IMR-90 (cell line): Measurements from ENCODE around the gene TBC1D22B. TPM values are rescaled to one million over a fixed set of nuclear protein-coding genes. Genes with fewer than 3 reads are reported as not detected.

Experiments
- ATAC-seq: fragments of 200-7000 bp; cut with Tn5 transposase; 2 replicates; pipeline ENCODE4 v1.9.1; 2020; ENCODE audit warnings: low read depth, mild to moderate bottlenecking, moderate library complexity
- BruUV-seq: library from RNA; stranded (reverse); fragments of 400-500 nt; replicated peaks from 2 replicates; lab custom pipeline; 2021; lab: Mats Ljungman, UMichigan
- CTCF ChIA-PET: fragments of 300-600 bp; formaldehyde crosslinking; extraction: SDS; loops from one replicate; lab custom pipeline; 2021; ENCODE audit warnings: antibody characterized with exemption; lab: Yijun Ruan, JAX
- POLR2A ChIA-PET: fragments of 300-600 bp; sonication (Branson Sonifier 250); formaldehyde crosslinking; loops from one replicate; lab custom pipeline; 2022; ENCODE audit warnings: antibody characterized with exemption; ENCODE audit not compliant: unreplicated experiment; lab: Charles Lee
- DNase-seq: peaks from one replicate; pipeline ENCODE4 v3.0.0; 2013
- H2AFZ ChIP-seq: replicated peaks from 2 replicates; pipeline ENCODE3; 2013; ENCODE audit warnings: low read length, mild to moderate bottlenecking; ENCODE audit not compliant: poor library complexity
- H2AK5ac ChIP-seq: 2 replicates; pipeline ENCODE4 v1.6.1; 2013; ENCODE audit warnings: low read depth, low read length, inconsistent platforms
- H2AK9ac ChIP-seq: replicated peaks from 2 replicates; pipeline ENCODE3; 2013; ENCODE audit warnings: mild to moderate bottlenecking, low read depth, low read length, moderate library complexity; ENCODE audit not compliant: poor library complexity
- H2BK120ac ChIP-seq: 2 replicates; pipeline ENCODE4 v1.6.1; 2013; ENCODE audit warnings: low read depth, low read length, inconsistent platforms
- H2BK15ac ChIP-seq: 3 replicates; pipeline ENCODE4 v1.6.1; 2013; ENCODE audit warnings: low read depth, low read length, inconsistent platforms
- H2BK20ac ChIP-seq: 2 replicates; pipeline ENCODE4 v1.6.1; 2013; ENCODE audit warnings: low read depth, mild to moderate bottlenecking, inconsistent platforms, low read length, moderate library complexity
- H2BK5ac ChIP-seq: 2 replicates; pipeline ENCODE4 v1.6.1; 2013; ENCODE audit warnings: mild to moderate bottlenecking, low read depth, low read length, inconsistent platforms; ENCODE audit not compliant: poor library complexity, severe bottlenecking
- H3K14ac ChIP-seq: replicated peaks from 2 replicates; pipeline ENCODE4 v1.6.1; 2013; ENCODE audit warnings: low read depth, low read length, inconsistent platforms
- H3K18ac ChIP-seq: 2 replicates; pipeline ENCODE4 v1.6.1; 2013; ENCODE audit warnings: low read depth, low read length, control low read depth
- H3K23ac ChIP-seq: 2 replicates; pipeline ENCODE4 v1.6.1; 2013; ENCODE audit warnings: low read depth, low read length, inconsistent platforms
- H3K27ac ChIP-seq: 2 replicates; pipeline ENCODE4 v1.5.1; 2013; ENCODE audit warnings: mild to moderate bottlenecking, control low read depth, low read length; ENCODE audit not compliant: insufficient read depth
- H3K27me3 ChIP-seq: 2 replicates; pipeline ENCODE4 v1.6.1; 2013; ENCODE audit warnings: low read length; ENCODE audit not compliant: control insufficient read depth, insufficient read depth
- H3K36me3 ChIP-seq: 2 replicates; pipeline ENCODE4 v1.6.1; 2013; ENCODE audit warnings: low read length, mixed read lengths; ENCODE audit not compliant: control insufficient read depth, insufficient read depth
- H3K4ac ChIP-seq: 2 replicates; pipeline ENCODE4 v1.6.1; 2013; ENCODE audit warnings: low read depth, low read length, inconsistent platforms
- H3K4me1 ChIP-seq: 2 replicates; pipeline ENCODE4 v1.6.1; 2013; ENCODE audit warnings: low read length, mixed read lengths; ENCODE audit not compliant: control insufficient read depth, insufficient read depth
- H3K4me2 ChIP-seq: 2 replicates; pipeline ENCODE4 v1.6.1; 2013; ENCODE audit warnings: low read depth, mild to moderate bottlenecking, control low read depth, low read length, moderate library complexity
- H3K4me3 ChIP-seq: 2 replicates; pipeline ENCODE4 v1.5.1; 2013; ENCODE audit warnings: low read depth, mild to moderate bottlenecking, control low read depth, low read length, moderate library complexity; ENCODE audit not compliant: insufficient read depth
- H3K56ac ChIP-seq: 2 replicates; pipeline ENCODE4 v1.6.1; 2013; ENCODE audit warnings: low read length, inconsistent platforms; ENCODE audit not compliant: insufficient read depth; ENCODE audit errors: extremely low read depth
- H3K79me1 ChIP-seq, 2 experiments: 2 replicates each; pipeline ENCODE4 v1.6.1; 2013; ENCODE audit warnings: low read length in 2 of 2, inconsistent platforms in 1 of 2, low read depth in 1 of 2
- H3K9ac ChIP-seq: 2 replicates; pipeline ENCODE4 v1.6.1; 2013; ENCODE audit warnings: low read depth, low read length, control low read depth
- H3K9me1 ChIP-seq: 2 replicates; pipeline ENCODE4 v1.6.1; 2013; ENCODE audit warnings: low read length, inconsistent platforms; ENCODE audit not compliant: insufficient read depth
- H3K9me3 ChIP-seq: 2 replicates; pipeline ENCODE4 v1.6.1; 2013; ENCODE audit warnings: low read length; ENCODE audit not compliant: control insufficient read depth, insufficient read depth
- H4K20me1 ChIP-seq: 2 replicates; pipeline ENCODE4 v1.6.1; 2013; ENCODE audit warnings: low read length, inconsistent platforms; ENCODE audit not compliant: insufficient read depth
- H4K5ac ChIP-seq: 2 replicates; pipeline ENCODE4 v1.6.1; 2013; ENCODE audit warnings: mild to moderate bottlenecking, low read depth, low read length, control low read depth
- H4K8ac ChIP-seq, 2 experiments: 2 replicates each; pipeline ENCODE4 v1.6.1; 2013; ENCODE audit warnings: low read depth in 2 of 2, low read length in 2 of 2, control low read depth in 1 of 2, inconsistent platforms in 1 of 2
- H4K91ac ChIP-seq: 2 replicates; pipeline ENCODE4 v1.6.1; 2013; ENCODE audit warnings: low read depth, low read length, inconsistent platforms; ENCODE audit not compliant: insufficient read depth
- BHLHE40 ChIP-seq: fragments of 150-350 bp; IDR thresholded peaks from 2 replicates; pipeline ENCODE4 v1.6.1; 2016; ENCODE audit warnings: mild to moderate bottlenecking, low read depth, low read length
- MXI1 ChIP-seq: IDR thresholded peaks from 2 replicates; pipeline ENCODE4 v1.6.1; 2012; ENCODE audit warnings: low read depth, mild to moderate bottlenecking, low read length, moderate library complexity, borderline replicate concordance
- RFX5 ChIP-seq: IDR thresholded peaks from 2 replicates; pipeline ENCODE4 v1.8.0; 2012; ENCODE audit warnings: low read depth, mild to moderate bottlenecking, low read length, moderate library complexity
- whole genome bisulfite sequencing, 2 experiments: methylation state at CpG; one replicate each; pipeline versions ENCODE4 v1.1.5 to v1.1.7; 2013; ENCODE audit warnings: missing lambda C conversion rate in 2 of 2; ENCODE audit not compliant: insufficient read length in 1 of 2; ENCODE audit errors: extremely low coverage in 2 of 2; 5-methylcytosine and 5-hydroxymethylcytosine counted together
- dilution Hi-C: fragments of 300-500 bp; cut with HindIII; formaldehyde crosslinking; loops from one replicate; pipeline ENCODE4 v1.14.3; 2018; ENCODE audit warnings: low sequenced_read_pairs; ENCODE audit not compliant: unreplicated experiment
- in situ Hi-C: fragments of 300-500 bp; cut with MboI; formaldehyde crosslinking; loops from 3 replicates; pipeline ENCODE4 v1.14.3; 2019; ENCODE audit warnings: low sequenced_read_pairs, inconsistent platforms, mixed read lengths
- intact Hi-C: fragments of 100-400 bp; cut with micrococcal nuclease; formaldehyde crosslinking; loops from 2 replicates; pipeline ENCODE4 v1.10.0; 2022
- polyA plus RNA-seq, 3 experiments: library from polyadenylated mRNA; depleted of rRNA; stranded (reverse); fragments of >200 nt; gene quantifications; 2 replicates each; pipeline ENCODE4 v1.2.3, GENCODE V29; 2012; ENCODE audit warnings: low replicate concordance in 1 of 3
- total RNA-seq: library from RNA; depleted of rRNA; stranded (reverse); fragments of >200 nt; gene quantifications from 2 replicates; pipeline ENCODE4 v1.2.3, GENCODE V29; 2012

TBC1D22B gene
- total and polyA plus RNA-seq, 2 of the 4 experiments (the other 2 are of a cell fraction): 6.6 to 7.5 TPM

- TF ChIP-seq BHLHE40 (no peak), MXI1 (no peak), RFX5 (no peak)
- in situ Hi-C loops (no loop called here), intact Hi-C loops (no loop called here), dilution Hi-C loops (no loop called here)
- H4K20me1 ChIP-seq: no peaks in the 10 kb centered on the region
- H2AFZ ChIP-seq: no peak overlapping the region
- H4K91ac ChIP-seq: no peak overlapping the region
- peaks cover 7% of the 10 kb centered on the region for H3K9me1 ChIP-seq
- no peaks in the 10 kb centered on the region for H3K4me1 ChIP-seq
- H3K79me1 ChIP-seq: no peaks in the 10 kb centered on the region
- no peak overlapping the region for H3K27ac ChIP-seq
- H3K18ac ChIP-seq: no peak overlapping the region
- H3K56ac ChIP-seq: no peak overlapping the region
- H3K27me3 ChIP-seq: no peaks in the 10 kb centered on the region
- no peak overlapping the region for H4K8ac ChIP-seq
- no peak overlapping the region for H3K4ac ChIP-seq
- BruUV-seq: no TSS peak
- H3K36me3 ChIP-seq: peaks cover 21% of the 10 kb centered on the region
- no peak overlapping the region for H2BK120ac ChIP-seq
- no peak overlapping the region for H3K23ac ChIP-seq
- no peak overlapping the region for H2AK9ac ChIP-seq
- no peak for ATAC-seq
- no peak overlapping the region for H3K4me3 ChIP-seq
- no peak overlapping the region for H3K14ac ChIP-seq
- H3K9ac ChIP-seq: no peak overlapping the region
- no peak overlapping the region for H2AK5ac ChIP-seq
- H3K4me2 ChIP-seq: no peak overlapping the region
- POLR2A ChIA-PET: no interaction called here
- no peaks in the 10 kb centered on the region for H3K9me3 ChIP-seq
- H2BK15ac ChIP-seq: no peak overlapping the region
- CTCF ChIA-PET: no interaction called here
- H4K5ac ChIP-seq: no peak overlapping the region
- no peak for DNase-seq
- WGBS, 2 experiments: 94% methylated on average over 3 of the region's 13 CpGs; no CpG with 5 or more reads in 1 of the 2 experiments
- no peak overlapping the region for H2BK5ac ChIP-seq
- no peak overlapping the region for H2BK20ac ChIP-seq
These were observed 73.5 kb downstream of the TBC1D22B start for GRCh38 chr6:37331047-37331446.
